ENCODE results near the gene KIF4A.

DNA sequence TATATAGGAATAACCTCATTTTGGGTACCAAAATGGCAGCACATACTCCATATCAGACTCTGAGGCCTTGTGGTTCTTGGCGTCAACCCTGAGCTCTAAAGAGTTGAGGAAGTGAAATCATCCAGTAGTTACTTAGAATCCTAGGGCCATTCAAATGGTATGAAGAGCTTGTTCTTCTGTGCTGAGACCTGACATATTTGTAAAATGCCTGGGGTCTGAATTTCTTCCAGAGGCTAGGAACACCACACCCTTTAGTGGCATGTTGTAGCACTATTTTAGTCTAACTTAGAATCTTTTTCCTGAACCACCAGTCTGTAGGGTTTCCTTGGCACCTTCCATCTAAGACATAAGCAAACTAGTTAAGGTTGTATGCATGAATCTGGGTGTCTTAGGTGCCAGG is 115.1 kb downstream of the KIF4A start:
- TF ChIP-seq, protein P1, sequence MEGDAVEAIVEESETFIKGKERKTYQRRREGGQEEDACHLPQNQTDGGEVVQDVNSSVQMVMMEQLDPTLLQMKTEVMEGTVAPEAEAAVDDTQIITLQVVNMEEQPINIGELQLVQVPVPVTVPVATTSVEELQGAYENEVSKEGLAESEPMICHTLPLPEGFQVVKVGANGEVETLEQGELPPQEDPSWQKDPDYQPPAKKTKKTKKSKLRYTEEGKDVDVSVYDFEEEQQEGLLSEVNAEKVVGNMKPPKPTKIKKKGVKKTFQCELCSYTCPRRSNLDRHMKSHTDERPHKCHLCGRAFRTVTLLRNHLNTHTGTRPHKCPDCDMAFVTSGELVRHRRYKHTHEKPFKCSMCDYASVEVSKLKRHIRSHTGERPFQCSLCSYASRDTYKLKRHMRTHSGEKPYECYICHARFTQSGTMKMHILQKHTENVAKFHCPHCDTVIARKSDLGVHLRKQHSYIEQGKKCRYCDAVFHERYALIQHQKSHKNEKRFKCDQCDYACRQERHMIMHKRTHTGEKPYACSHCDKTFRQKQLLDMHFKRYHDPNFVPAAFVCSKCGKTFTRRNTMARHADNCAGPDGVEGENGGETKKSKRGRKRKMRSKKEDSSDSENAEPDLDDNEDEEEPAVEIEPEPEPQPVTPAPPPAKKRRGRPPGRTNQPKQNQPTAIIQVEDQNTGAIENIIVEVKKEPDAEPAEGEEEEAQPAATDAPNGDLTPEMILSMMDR (IDR thresholded peaks at IDR 0.05) = no peak
- TF ChIP-seq POLR2A (IDR thresholded peaks at IDR 0.05) (no peak), POLR2AphosphoS5 (IDR thresholded peaks at IDR 0.05) (no peak)

Measured in prostate gland (tissue), 2 donors.